Measurements from ENCODE around the gene DNAJC22. TPM values are rescaled to one million over a fixed set of nuclear protein-coding genes. Genes with fewer than 3 reads are reported as not detected.
A peak's percentile ranks its signal among the peaks of the same experiment; 100 is the strongest.

Gene DNAJC22
- total and polyA plus RNA-seq, 2 donors (not counting 1 experiment from before 2014, with no cell fraction given), result not detected

DNA sequence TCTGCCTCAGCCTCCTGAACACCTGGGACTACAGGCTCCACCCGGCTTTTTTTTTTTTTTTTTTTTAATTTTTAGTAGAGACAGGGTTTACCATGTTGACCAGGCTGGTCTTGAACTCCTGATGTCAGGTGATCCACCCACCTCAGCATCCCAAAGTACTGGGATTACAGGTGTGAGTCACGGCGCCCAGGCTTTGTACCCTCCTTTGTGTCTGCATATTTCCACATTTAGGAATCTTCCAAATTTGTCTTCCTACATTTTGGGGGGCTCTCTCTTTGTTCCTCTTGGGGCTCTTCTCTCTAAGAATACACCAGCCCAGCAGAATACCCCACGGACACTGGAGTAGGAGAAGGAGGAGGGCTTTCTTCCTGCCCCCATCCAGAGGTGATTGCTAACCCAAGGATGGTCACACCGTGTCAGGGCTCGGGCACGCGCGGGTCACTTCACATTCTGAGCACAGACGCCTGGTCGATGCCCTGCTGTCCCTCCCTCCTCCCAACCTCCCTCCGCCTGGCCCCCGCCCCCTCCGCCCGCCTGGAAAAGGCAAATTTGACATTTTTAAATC, 2.1 kb upstream of the DNAJC22 start:
- DNase-seq (peak; percentile 24), ATAC-seq (ENCODE audit: low read depth) (no peak)
- Mint-ChIP-seq H3K27ac (peak overlapping the region; percentile 11), H3K4me1 (peaks cover 60% of the 10 kb centered on the region), H3K4me3 (peak overlapping the region; percentile 54), H3K27me3 (peaks cover 45% of the 10 kb centered on the region), H3K9me3 (ENCODE audit: insufficient read depth) (no peaks in the 10 kb centered on the region)
- Histone ChIP-seq H3K4me2 (replicated peaks; ENCODE audit: low read depth, low read length, poor library complexity, severe bottlenecking) (peak overlapping the region; percentile 89), H3K9ac (ENCODE audit: low read length) (peak overlapping the region; percentile 29), H3K4me1 (ENCODE audit: control insufficient read depth in 2 of 2, insufficient read depth in 2 of 2, low read length in 2 of 2) (peaks cover 65 to 67% of the 10 kb centered on the region in 2 donors), H3K27ac (ENCODE audit: low read length in 2 of 2) (no peak overlapping the region), H3K79me2 (ENCODE audit: control insufficient read depth, insufficient read depth, low read length) (no peaks in the 10 kb centered on the region), H3K27me3 (replicated peaks in 1 of 4; ENCODE audit: control extremely low read depth in 1 of 4, control insufficient read depth in 3 of 4, insufficient read depth in 4 of 4, low read length in 3 of 4) (peaks cover 0 to 90% (median 56%) of the 10 kb centered on the region in 4 experiments), H3K36me3 (replicated peaks in 1 of 2; ENCODE audit: control extremely low read depth in 1 of 2, control insufficient read depth in 1 of 2, extremely low read depth in 1 of 2, insufficient read depth in 2 of 2, low read length in 1 of 2) (no peaks in the 10 kb centered on the region), H3K4me3 (ENCODE audit: control extremely low read depth in 1 of 5, extremely low read depth in 1 of 5, insufficient read depth in 1 of 5, low read depth in 2 of 5, low read length in 4 of 5) (peak overlapping the region in 1 of 5 experiments; percentile 11), H4K20me1 (ENCODE audit: control insufficient read depth, insufficient read depth, low read length, poor library complexity, severe bottlenecking) (peaks cover 24% of the 10 kb centered on the region), H3K9me3 (ENCODE audit: control extremely low read depth in 1 of 3, control insufficient read depth in 2 of 3, insufficient read depth in 1 of 3, low read length in 2 of 3) (peaks cover 0 to 35% (median 0%) of the 10 kb centered on the region in 3 donors), H2AFZ (ENCODE audit: insufficient read depth, low read depth, low read length, poor library complexity, severe bottlenecking) (no peak overlapping the region)
- POLR2A ChIA-PET, result interaction anchor here (0.7 kb wide), 1 partner anchor 345 kb away, joined by 9 read pairs; no protein-coding TSS in a partner anchor
- CTCF ChIA-PET, result interaction anchor here (0.9 to 4.0 kb wide), 4 partner anchors 14 to 56 kb away, joined by 3 to 74 read pairs (median 24); partner anchors contain the start of gene TROAP
- TF ChIP-seq EZH2 (IDR thresholded peaks at IDR 0.05; ENCODE audit: borderline replicate concordance, insufficient read depth, low read depth, low read length, poor library complexity, severe bottlenecking) (no peak), CTCF (IDR thresholded peaks at IDR 0.05) (no peak)
- 11% methylated on average over 9 of the region's 15 CpGs for WGBS (ENCODE audit: insufficient coverage)
- intact Hi-C loops (cut with micrococcal nuclease), result loop anchor here (10.0 kb wide), 2 partner anchors 250 to 500 kb away; partner anchors contain the start of genes BCDIN3D and DHH

All from B cell (primary cell).